Measurements from ENCODE around the gene CSAD.
"Not testable (repeated sequence)": the region's sequence is repeated elsewhere in the genome, so short reads cannot be mapped to it uniquely, and the experiment has no call there.

CSAD gene

GRCh38 chr12:53145383-53146260 is 35.1 kb downstream of the CSAD start:
- no peak for DNase-seq (ENCODE audit: low spot score)

GRCh38 chr12:53143355-53143754 is 37.4 kb downstream of the CSAD start:
- DNase-seq (ENCODE audit: low spot score): no peak

- DNase-seq (ENCODE audit: low spot score): no peak
Measured at GRCh38 chr12:53133722-53134121, 47.0 kb downstream of the CSAD start.

GRCh38 chr12:53131844-53132243 is 48.9 kb downstream of the CSAD start:
- no peak for DNase-seq (ENCODE audit: low spot score)

GRCh38 chr12:53128780-53129569 is 51.8 kb downstream of the CSAD start:
- DNase-seq (ENCODE audit: low spot score): no peak

- DNase-seq (ENCODE audit: low spot score): no peak
Measured at GRCh38 chr12:53127169-53127568, 53.6 kb downstream of the CSAD start.

- no peak for DNase-seq (ENCODE audit: low spot score)
Measured at GRCh38 chr12:53124352-53124723, 56.4 kb downstream of the CSAD start.

- DNase-seq (ENCODE audit: low spot score): no peak
Measured at GRCh38 chr12:53123578-53124351, 57.0 kb downstream of the CSAD start.

- DNase-seq (ENCODE audit: low spot score): no peak
Measured at GRCh38 chr12:53122961-53123468, 57.7 kb downstream of the CSAD start.

GRCh38 chr12:53120685-53121525 is 59.8 kb downstream of the CSAD start:
- no peak for DNase-seq (ENCODE audit: low spot score)

- DNase-seq (ENCODE audit: low spot score): no peak
Measured at GRCh38 chr12:53118751-53119300, 61.9 kb downstream of the CSAD start.

GRCh38 chr12:53115891-53116648 is 64.7 kb downstream of the CSAD start:
- no peak for DNase-seq (ENCODE audit: low spot score)

- DNase-seq (ENCODE audit: low spot score): no peak
Measured at GRCh38 chr12:53115112-53115890, 65.4 kb downstream of the CSAD start.

GRCh38 chr12:53113951-53114350 is 66.8 kb downstream of the CSAD start:
- DNase-seq (ENCODE audit: low spot score): no peak

- no peak for DNase-seq (ENCODE audit: low spot score)
Measured at GRCh38 chr12:53113136-53113705, 67.5 kb downstream of the CSAD start.

GRCh38 chr12:53112431-53112830 is 68.3 kb downstream of the CSAD start:
- not testable (repeated sequence) for DNase-seq (ENCODE audit: low spot score)
